Keratinocyte (primary cell): ENCODE measurements around the gene NR1D2. TPM values are rescaled to one million over a fixed set of nuclear protein-coding genes. Genes with fewer than 3 reads are reported as not detected.
A peak's percentile ranks its signal among the peaks of the same experiment; 100 is the strongest.

Source experiments
- DNase-seq: peaks from one replicate; pipeline ENCODE4 v3.0.0-alpha.2; 2011; ENCODE audit warnings: low read depth, missing footprints, low spot score
- FAIRE-seq: peaks from 2 replicates; lab custom pipeline; 2011; peaks lifted over from hg19 to GRCh38; lab: Jason Lieb, UNC
- H2AFZ ChIP-seq: 2 replicates; pipeline ENCODE4 v1.6.0; 2012; ENCODE audit warnings: low read length, control low read depth, inconsistent platforms; ENCODE audit not compliant: control insufficient read depth
- H3K27ac ChIP-seq: 2 replicates; pipeline ENCODE4 v1.5.1; 2011; ENCODE audit warnings: low read length; ENCODE audit not compliant: control insufficient read depth, insufficient read depth
- H3K27me3 ChIP-seq: 3 replicates; pipeline ENCODE4 v1.6.0; 2011; ENCODE audit warnings: low read length; ENCODE audit not compliant: control insufficient read depth, insufficient read depth; ENCODE audit errors: extremely low read depth
- H3K36me3 ChIP-seq, 2 experiments: 2 replicates in 1 of 2; 3 replicates in 1 of 2; pipeline ENCODE4 v1.5.1; 2011; ENCODE audit warnings: low read length in 2 of 2, mild to moderate bottlenecking in 1 of 2; ENCODE audit not compliant: control insufficient read depth in 2 of 2, insufficient read depth in 2 of 2; ENCODE audit errors: extremely low read depth in 1 of 2
- H3K4me1 ChIP-seq: 3 replicates; pipeline ENCODE4 v1.5.1; 2011; ENCODE audit warnings: low read length; ENCODE audit not compliant: control insufficient read depth, insufficient read depth; ENCODE audit errors: extremely low read depth
- H3K4me2 ChIP-seq: 3 replicates; pipeline ENCODE4 v1.6.0; 2011; ENCODE audit warnings: low read depth, low read length; ENCODE audit not compliant: control insufficient read depth, insufficient read depth; ENCODE audit errors: extremely low read depth
- H3K4me3 ChIP-seq, 3 experiments: fragments of 200-600 bp in 1 of 3; sonication (generic) in 1 of 3; 2 replicates in 2 of 3; 3 replicates in 1 of 3; pipeline ENCODE4 v1.5.1; 2011 to 2016; ENCODE audit warnings: low read length in 3 of 3, mild to moderate bottlenecking in 3 of 3, control low read depth in 2 of 3, inconsistent platforms in 1 of 3, low read depth in 1 of 3, mixed read lengths in 1 of 3, mixed run types in 1 of 3, moderate library complexity in 1 of 3; ENCODE audit not compliant: control insufficient read depth in 2 of 3, insufficient read depth in 2 of 3; ENCODE audit errors: extremely low read depth in 1 of 3
- H3K79me2 ChIP-seq: 2 replicates; pipeline ENCODE4 v1.6.0; 2012; ENCODE audit warnings: low read length; ENCODE audit not compliant: control insufficient read depth, insufficient read depth
- H3K9ac ChIP-seq: 3 replicates; pipeline ENCODE4 v1.6.0; 2011; ENCODE audit warnings: low read length; ENCODE audit not compliant: control insufficient read depth, insufficient read depth; ENCODE audit errors: extremely low read depth
- H3K9me1 ChIP-seq: 3 replicates; pipeline ENCODE4 v1.6.0; 2011; ENCODE audit warnings: low read length; ENCODE audit not compliant: control insufficient read depth, insufficient read depth; ENCODE audit errors: extremely low read depth
- H3K9me3 ChIP-seq: 2 replicates; pipeline ENCODE4 v1.5.1; 2012; ENCODE audit warnings: low read depth, low read length; ENCODE audit not compliant: control insufficient read depth
- H4K20me1 ChIP-seq: 3 replicates; pipeline ENCODE4 v1.6.0; 2011; ENCODE audit warnings: low read length; ENCODE audit not compliant: control insufficient read depth, insufficient read depth; ENCODE audit errors: extremely low read depth
- CTCF ChIP-seq, 3 experiments: IDR thresholded peaks in 1 of 3; conservative IDR thresholded peaks in 1 of 3; optimal IDR thresholded peaks in 1 of 3; 2 replicates in 2 of 3; 3 replicates in 1 of 3; pipeline versions ENCODE3 to v1.5.1; 2011; ENCODE audit warnings: low read length in 3 of 3, mild to moderate bottlenecking in 3 of 3, moderate library complexity in 2 of 3, control low read depth in 1 of 3, inconsistent platforms in 1 of 3; ENCODE audit not compliant: insufficient read depth in 2 of 3; ENCODE audit errors: extremely low read depth in 1 of 3
- EZH2 ChIP-seq: IDR thresholded peaks from one replicate; pipeline ENCODE4 v1.6.1; 2012; ENCODE audit warnings: inconsistent platforms, mild to moderate bottlenecking, low read length, moderate library complexity
- dilution Hi-C: fragments of 300-500 bp; cut with MboI; formaldehyde crosslinking; loops from one replicate; pipeline ENCODE4 v1.7.0; 2020; ENCODE audit warnings: low sequenced_read_pairs; ENCODE audit not compliant: extremely low pct_ligation_motif_present
- polyA plus RNA-seq, 5 experiments: library from polyadenylated mRNA; depleted of rRNA in 3 of 5; stranded (reverse) in 3 of 5; stranded (forward) in 1 of 5; unstranded in 1 of 5; fragments of >200 nt; gene quantifications; 1 replicate in 1 of 5; 2 replicates in 3 of 5; 3 replicates in 1 of 5; pipeline versions ENCODE4 v1.2.1 to v1.2.3, GENCODE V29; 2011 to 2012; ENCODE audit warnings: missing spikeins in 2 of 5, low read depth in 1 of 5, low replicate concordance in 1 of 5

NR1D2 gene
- polyA plus RNA-seq, 1 donor (not counting 4 experiments of a cell fraction or from before 2014, with no cell fraction given) = 10.3 TPM

DNA sequence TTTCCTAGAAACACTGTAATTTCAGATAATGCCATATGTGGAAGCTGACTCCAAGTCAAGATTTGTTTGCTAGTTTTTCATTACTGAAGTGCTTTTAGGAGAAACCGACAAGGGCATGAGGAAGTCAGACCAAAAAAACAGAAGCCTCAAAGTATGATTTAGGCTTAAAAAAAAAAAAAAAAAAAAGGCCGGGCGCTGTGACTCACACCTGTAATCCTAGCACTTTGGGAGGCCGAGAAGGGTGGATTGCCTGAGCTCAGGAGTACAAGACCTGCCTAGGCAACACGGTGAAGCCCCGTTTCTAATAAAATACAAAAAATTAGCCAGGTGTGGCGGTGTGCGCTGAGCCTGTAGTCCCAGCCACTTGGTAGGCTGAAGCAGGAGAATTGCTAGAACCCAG is 16.6 kb upstream of the NR1D2 start:
- Histone ChIP-seq H3K27ac (no peak overlapping the region), H3K9ac (no peak overlapping the region), H3K27me3 (no peaks in the 10 kb centered on the region), H3K9me3 (no peaks in the 10 kb centered on the region), H3K4me2 (peak overlapping the region; percentile 45), H3K4me1 (peaks cover 13% of the 10 kb centered on the region), H3K79me2 (no peaks in the 10 kb centered on the region), H2AFZ (no peak overlapping the region), H3K9me1 (no peaks in the 10 kb centered on the region), H3K4me3 (no peak overlapping the region), H3K36me3 (no peaks in the 10 kb centered on the region), H4K20me1 (no peaks in the 10 kb centered on the region)
- dilution Hi-C loops = no loop called here
- DNase-seq = no peak
- TF ChIP-seq CTCF (optimal IDR thresholded peaks at IDR 0.05 in 1 of 3, IDR thresholded peaks at IDR 0.05 in 1 of 3, conservative IDR thresholded peaks at IDR 0.05 in 1 of 3; ENCODE audit: extremely low read depth in 1 of 3, insufficient read depth in 2 of 3, low read length in 3 of 3) (no peak), EZH2 (no peak)
- FAIRE-seq = no peak

DNA sequence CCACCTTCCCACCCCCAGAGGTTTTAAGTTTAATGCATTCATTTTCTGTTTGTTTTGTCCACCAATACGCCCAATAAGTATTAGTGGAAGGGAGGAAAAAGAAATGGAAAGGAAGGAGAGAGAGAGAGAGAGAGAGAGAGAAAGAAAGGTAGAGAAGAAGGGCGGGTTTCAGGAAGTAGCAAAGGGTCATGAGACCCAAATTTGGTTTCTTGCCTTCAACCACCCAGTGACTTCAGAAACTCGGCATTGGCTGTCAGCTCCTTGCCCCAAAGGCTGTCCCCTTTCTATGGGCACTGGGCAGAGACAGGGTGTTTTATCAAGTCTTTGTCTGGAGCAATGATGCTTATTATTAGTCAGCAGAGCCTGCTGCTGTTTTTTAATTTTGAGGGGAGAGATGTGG is 13.5 kb upstream of the NR1D2 start:
- no peaks in the 10 kb centered on the region for H3K36me3 ChIP-seq
- no peaks in the 10 kb centered on the region for H3K27me3 ChIP-seq
- DNase-seq (no peak), FAIRE-seq (no peak)
- no peak overlapping the region for H3K9ac ChIP-seq
- no peak overlapping the region for H3K27ac ChIP-seq
- no peak overlapping the region for H2AFZ ChIP-seq
- dilution Hi-C loops = no loop called here
- TF ChIP-seq CTCF (optimal IDR thresholded peaks at IDR 0.05 in 1 of 3, IDR thresholded peaks at IDR 0.05 in 1 of 3, conservative IDR thresholded peaks at IDR 0.05 in 1 of 3; ENCODE audit: extremely low read depth in 1 of 3, insufficient read depth in 2 of 3, low read length in 3 of 3) (no peak), EZH2 (no peak)
- no peak overlapping the region for H3K4me2 ChIP-seq
- H3K4me1 ChIP-seq = peaks cover 13% of the 10 kb centered on the region
- H3K9me1 ChIP-seq = no peaks in the 10 kb centered on the region
- no peaks in the 10 kb centered on the region for H4K20me1 ChIP-seq
- no peaks in the 10 kb centered on the region for H3K9me3 ChIP-seq
- no peaks in the 10 kb centered on the region for H3K79me2 ChIP-seq
- no peak overlapping the region for H3K4me3 ChIP-seq
